Measurements from ENCODE around the gene CDKN1A.
A peak's percentile ranks its signal among the peaks of the same experiment; 100 is the strongest.
"Not testable (repeated sequence)": the region's sequence is repeated elsewhere in the genome, so short reads cannot be mapped to it uniquely, and the experiment has no call there.

CDKN1A gene

GRCh38 chr6:36678488-36679042 lies at the start of gene CDKN1A:
Gene CDKN1A (plus strand): TSS chr6:36678714. CDS start chr6:36684102, 5,388 bp downstream.
- DNase-seq, result peak; percentile 67

- no peak for DNase-seq
Measured at GRCh38 chr6:36629784-36630183, 48.7 kb upstream of the CDKN1A start.

GRCh38 chr6:36631326-36632011 lies 47.0 kb upstream of the CDKN1A start:
- DNase-seq, result no peak

- DNase-seq, result no peak
Measured at GRCh38 chr6:36633370-36633769, 45.1 kb upstream of the CDKN1A start.

- DNase-seq, result peak; percentile 87
Measured at GRCh38 chr6:36633915-36634314, 44.6 kb upstream of the CDKN1A start.

- DNase-seq, result no peak
Measured at GRCh38 chr6:36634317-36635108, 44.0 kb upstream of the CDKN1A start.

- no peak for DNase-seq
Measured at GRCh38 chr6:36636283-36636682, 42.2 kb upstream of the CDKN1A start.

GRCh38 chr6:36636687-36637418 lies 41.7 kb upstream of the CDKN1A start:
- no peak for DNase-seq

GRCh38 chr6:36638579-36638978 lies 39.9 kb upstream of the CDKN1A start:
- no peak for DNase-seq

- no peak for DNase-seq
Measured at GRCh38 chr6:36639171-36639808, 39.2 kb upstream of the CDKN1A start.

GRCh38 chr6:36641543-36641942 lies 37.0 kb upstream of the CDKN1A start:
- no peak for DNase-seq

GRCh38 chr6:36642913-36643817 lies 35.3 kb upstream of the CDKN1A start:
- peak; percentile 19 for DNase-seq

GRCh38 chr6:36643977-36644376 lies 34.5 kb upstream of the CDKN1A start:
- no peak for DNase-seq

- DNase-seq, result no peak
Measured at GRCh38 chr6:36649086-36649485, 29.4 kb upstream of the CDKN1A start.

GRCh38 chr6:36649701-36650484 lies 28.6 kb upstream of the CDKN1A start:
- no peak for DNase-seq

GRCh38 chr6:36650848-36651478 lies 27.6 kb upstream of the CDKN1A start:
- no peak for DNase-seq

GRCh38 chr6:36651659-36652379 lies 26.7 kb upstream of the CDKN1A start:
- DNase-seq, result no peak

- DNase-seq, result not testable (repeated sequence)
Measured at GRCh38 chr6:36654469-36654868, 24.0 kb upstream of the CDKN1A start.

GRCh38 chr6:36655085-36655724 lies 23.3 kb upstream of the CDKN1A start:
- no peak for DNase-seq
